H9 (cell line): ENCODE data around the gene ABLIM1. TPM values are rescaled to one million over a fixed set of nuclear protein-coding genes. Genes with fewer than 3 reads are reported as not detected.

ENCODE experiments used
- DNase-seq: peaks from one replicate; pipeline ENCODE4 v3.0.0-alpha.2; 2017
- H2AFZ ChIP-seq: one replicate; pipeline ENCODE4 v1.6.1; 2013; ENCODE audit warnings: mild to moderate bottlenecking, low read length, control low read depth, moderate library complexity
- H2AK5ac ChIP-seq: 2 replicates; pipeline ENCODE4 v1.6.1; 2013; ENCODE audit warnings: low read length, control low read depth, mixed read lengths; ENCODE audit not compliant: insufficient read length
- H2BK120ac ChIP-seq: one replicate; pipeline ENCODE4 v1.6.1; 2013; ENCODE audit warnings: low read depth, mild to moderate bottlenecking, low read length, control low read depth, inconsistent platforms; ENCODE audit not compliant: poor library complexity, severe bottlenecking
- H2BK12ac ChIP-seq: 2 replicates; pipeline ENCODE4 v1.6.1; 2013; ENCODE audit warnings: low read length, control low read depth, mixed read lengths, low read depth; ENCODE audit not compliant: insufficient read length
- H2BK15ac ChIP-seq: 2 replicates; pipeline ENCODE4 v1.6.1; 2013; ENCODE audit warnings: low read depth, low read length, control low read depth
- H2BK20ac ChIP-seq: one replicate; pipeline ENCODE4 v1.6.1; 2013; ENCODE audit warnings: low read depth, mild to moderate bottlenecking, low read length, control low read depth, inconsistent platforms; ENCODE audit not compliant: poor library complexity, severe bottlenecking
- H2BK5ac ChIP-seq: 2 replicates; pipeline ENCODE4 v1.6.1; 2013; ENCODE audit warnings: low read length, control low read depth, mixed read lengths; ENCODE audit not compliant: insufficient read length
- H3K14ac ChIP-seq: 2 replicates; pipeline ENCODE4 v1.6.1; 2013; ENCODE audit warnings: low read length, control low read depth; ENCODE audit not compliant: insufficient read depth
- H3K18ac ChIP-seq: 2 replicates; pipeline ENCODE4 v1.6.1; 2013; ENCODE audit warnings: low read depth, mild to moderate bottlenecking, mixed read lengths, low read length, control low read depth; ENCODE audit not compliant: insufficient read length
- H3K23ac ChIP-seq: 2 replicates; pipeline ENCODE4 v1.6.1; 2013; ENCODE audit warnings: low read length, control low read depth, mixed read lengths, low read depth; ENCODE audit not compliant: insufficient read length
- H3K23me2 ChIP-seq: 2 replicates; pipeline ENCODE4 v1.6.1; 2013; ENCODE audit warnings: low read depth, mild to moderate bottlenecking, mixed read lengths, low read length, control low read depth; ENCODE audit not compliant: insufficient read length, poor library complexity, severe bottlenecking
- H3K27ac ChIP-seq: 2 replicates; pipeline ENCODE4 v1.5.1; 2013; ENCODE audit warnings: low read length, control low read depth, mixed read lengths, low read depth; ENCODE audit not compliant: insufficient read length
- H3K27me3 ChIP-seq: 2 replicates; pipeline ENCODE4 v1.6.1; 2013; ENCODE audit warnings: low read length, control low read depth, inconsistent platforms; ENCODE audit not compliant: insufficient read depth
- H3K4ac ChIP-seq: 2 replicates; pipeline ENCODE4 v1.6.1; 2013; ENCODE audit warnings: low read depth, mild to moderate bottlenecking, control low read depth, inconsistent platforms, low read length, moderate library complexity
- H3K4me1 ChIP-seq: 2 replicates; pipeline ENCODE4 v1.6.1; 2013; ENCODE audit warnings: low read length, control low read depth, inconsistent platforms; ENCODE audit not compliant: insufficient read depth
- H3K4me2 ChIP-seq: 2 replicates; pipeline ENCODE4 v1.6.1; 2013; ENCODE audit warnings: low read length, control low read depth, mixed read lengths; ENCODE audit not compliant: insufficient read length, insufficient read depth
- H3K56ac ChIP-seq: 2 replicates; pipeline ENCODE4 v1.6.1; 2013; ENCODE audit warnings: low read depth, mild to moderate bottlenecking, mixed read lengths, low read length, control low read depth; ENCODE audit not compliant: insufficient read length
- H3K79me1 ChIP-seq: 2 replicates; pipeline ENCODE4 v1.6.1; 2013; ENCODE audit warnings: low read depth, mild to moderate bottlenecking, moderate library complexity, low read length, control low read depth, inconsistent platforms; ENCODE audit not compliant: insufficient read depth, poor library complexity, severe bottlenecking
- H3K79me2 ChIP-seq: 2 replicates; pipeline ENCODE4 v1.6.1; 2013; ENCODE audit warnings: low read length, control low read depth, inconsistent platforms; ENCODE audit not compliant: insufficient read depth
- H3K9ac ChIP-seq: 2 replicates; pipeline ENCODE4 v1.6.1; 2013; ENCODE audit warnings: low read length, control low read depth, mixed read lengths; ENCODE audit not compliant: insufficient read length; ENCODE audit errors: extremely low read depth
- H3K9me3 ChIP-seq: one replicate; pipeline ENCODE4 v1.6.1; 2013; ENCODE audit warnings: low read depth, low read length, inconsistent platforms; ENCODE audit not compliant: control insufficient read depth
- H3T11ph ChIP-seq: one replicate; pipeline ENCODE4 v1.6.1; 2013; ENCODE audit warnings: mild to moderate bottlenecking, low read length, control low read depth, inconsistent platforms
- H4K20me1 ChIP-seq: one replicate; pipeline ENCODE4 v1.6.1; 2013; ENCODE audit not compliant: control insufficient read depth, insufficient read length, insufficient read depth
- H4K5ac ChIP-seq: 2 replicates; pipeline ENCODE4 v1.6.1; 2013; ENCODE audit warnings: low read depth, mild to moderate bottlenecking, mixed read lengths, low read length, control low read depth; ENCODE audit not compliant: insufficient read length
- H4K8ac ChIP-seq: replicated peaks from 2 replicates; pipeline ENCODE4 v1.6.1; 2013; ENCODE audit warnings: low read length, control low read depth, mixed read lengths, low read depth; ENCODE audit not compliant: insufficient read length
- H4K91ac ChIP-seq: 2 replicates; pipeline ENCODE4 v1.6.1; 2013; ENCODE audit warnings: low read depth, mild to moderate bottlenecking, moderate library complexity, mixed read lengths, low read length, control low read depth; ENCODE audit not compliant: insufficient read length
- H3K27ac Mint-ChIP-seq, 3 experiments: 2 replicates in 2 of 3; 3 replicates in 1 of 3; pipeline ENCODE4 v1.8.0; 2020 to 2021; ENCODE audit warnings: mixed read lengths in 3 of 3, mild to moderate bottlenecking in 1 of 3, moderate library complexity in 1 of 3
- H3K27me3 Mint-ChIP-seq: 2 replicates; pipeline ENCODE4 v1.8.0; 2021; ENCODE audit warnings: low read depth, mild to moderate bottlenecking, moderate library complexity, mixed read lengths
- H3K36me3 Mint-ChIP-seq, 3 experiments: 2 replicates in 2 of 3; 3 replicates in 1 of 3; pipeline ENCODE4 v1.8.0; 2020 to 2021; ENCODE audit warnings: low read depth in 3 of 3, mixed read lengths in 3 of 3; ENCODE audit not compliant: insufficient read depth in 1 of 3
- H3K4me1 Mint-ChIP-seq, 2 experiments: 2 replicates each; pipeline ENCODE4 v1.8.0; 2020; ENCODE audit warnings: mixed read lengths in 2 of 2
- H3K4me3 Mint-ChIP-seq, 2 experiments: 2 replicates in 1 of 2; 3 replicates in 1 of 2; pipeline ENCODE4 v1.8.0; 2020 to 2021; ENCODE audit warnings: mild to moderate bottlenecking in 2 of 2, mixed read lengths in 2 of 2, moderate library complexity in 1 of 2
- H3K9me3 Mint-ChIP-seq, 2 experiments: 2 replicates in 1 of 2; 3 replicates in 1 of 2; pipeline ENCODE4 v1.8.0; 2020; ENCODE audit warnings: mild to moderate bottlenecking in 2 of 2, mixed read lengths in 2 of 2, moderate library complexity in 1 of 2
- CTCF ChIP-seq: fragments of 200-600 bp; sonication (generic); conservative IDR thresholded peaks from 3 replicates; pipeline ENCODE4 v1.8.0; 2021; ENCODE audit warnings: antibody characterized with exemption, mild to moderate bottlenecking
- WGBS: extraction: QIAGEN DNeasy Blood & Tissue Kit; methylation state at CpG from one replicate; pipeline ENCODE4 v1.1.7; 2013; ENCODE audit warnings: missing lambda C conversion rate, low lambda C conversion rate, mixed read lengths; ENCODE audit not compliant: insufficient read length; ENCODE audit errors: extremely low coverage; 5-methylcytosine and 5-hydroxymethylcytosine counted together
- total RNA-seq: library from RNA; stranded (reverse); gene quantifications from 2 replicates; pipeline ENCODE4 v1.2.1, GENCODE V29; 2021

ABLIM1 gene
- total RNA-seq, 1 experiment from 2014 or later, result 32.1 TPM

GRCh38 chr10:114556236-114557122 is 101.6 kb downstream of the ABLIM1 start:
- H3K27me3 Mint-ChIP-seq, result no peaks in the 10 kb centered on the region
- H3K4me3 Mint-ChIP-seq, result no peak overlapping the region

More at GRCh38 chr10:114556236-114557122, 101.6 kb downstream of the ABLIM1 start:
- peaks cover 14% of the 10 kb centered on the region for H3K9me3 ChIP-seq
- no peaks in the 10 kb centered on the region for H3K4me1 Mint-ChIP-seq
- no peak overlapping the region for H2BK15ac ChIP-seq
- H2BK5ac ChIP-seq, result no peak overlapping the region
- no peak overlapping the region for H2AFZ ChIP-seq
- H2BK120ac ChIP-seq, result no peak overlapping the region
- no peak overlapping the region for H3K23ac ChIP-seq
- H3K14ac ChIP-seq, result no peak overlapping the region
- H3K27ac Mint-ChIP-seq, result no peak overlapping the region
- peaks cover 0 to 12% (median 8%) of the 10 kb centered on the region in 3 experiments; a peak in 4 of 7 replicates for H3K36me3 Mint-ChIP-seq
- no peak overlapping the region for H3K9ac ChIP-seq
- DNase-seq, result no peak
- H4K91ac ChIP-seq, result no peak overlapping the region
- H3K27ac ChIP-seq, result no peak overlapping the region
- H2BK20ac ChIP-seq, result no peak overlapping the region
- H3K56ac ChIP-seq, result no peak overlapping the region
- no peak overlapping the region for H2AK5ac ChIP-seq
- H3K23me2 ChIP-seq, result peaks cover 3% of the 10 kb centered on the region
- peaks cover 9 to 12% of the 10 kb centered on the region in 2 experiments for H3K9me3 Mint-ChIP-seq
- TF ChIP-seq CTCF, result no peak
- no peak overlapping the region for H3K18ac ChIP-seq
- no peak overlapping the region for H3T11ph ChIP-seq
- H3K79me2 ChIP-seq, result no peaks in the 10 kb centered on the region
- no peaks in the 10 kb centered on the region for H3K4me1 ChIP-seq
- H4K8ac ChIP-seq, result no peak overlapping the region
- no peak overlapping the region for H4K5ac ChIP-seq
- H4K20me1 ChIP-seq, result no peaks in the 10 kb centered on the region
- H3K27me3 ChIP-seq, result no peaks in the 10 kb centered on the region
- no peak overlapping the region for H2BK12ac ChIP-seq
- no peaks in the 10 kb centered on the region for H3K79me1 ChIP-seq
- WGBS, result no CpG with 5 or more reads among the region's 9 CpGs
- H3K4me2 ChIP-seq, result no peak overlapping the region
- H3K4ac ChIP-seq, result no peak overlapping the region
